Endometrial microvascular endothelial cells (primary cell): Measurements from ENCODE around the gene DAPK1. TPM values are rescaled to one million over a fixed set of nuclear protein-coding genes. Genes with fewer than 3 reads are reported as not detected.

Experiments used
- in situ Hi-C: cut with HindIII; loops from 2 replicates; pipeline ENCODE4 v1.10.0; 2017; ENCODE audit warnings: low sequenced_read_pairs, low pct_unique_long_range_greater_than_20kb; ENCODE audit errors: inconsistent ontology term
- total RNA-seq: library from RNA; depleted of rRNA; stranded (reverse); fragments of >200 nt; gene quantifications from one replicate; pipeline ENCODE4 v1.2.3, GENCODE V29; 2015; ENCODE audit errors: inconsistent ontology term

The DAPK1 gene
- total RNA-seq, 1 donor from 2014 or later: 1.6 TPM

DNA sequence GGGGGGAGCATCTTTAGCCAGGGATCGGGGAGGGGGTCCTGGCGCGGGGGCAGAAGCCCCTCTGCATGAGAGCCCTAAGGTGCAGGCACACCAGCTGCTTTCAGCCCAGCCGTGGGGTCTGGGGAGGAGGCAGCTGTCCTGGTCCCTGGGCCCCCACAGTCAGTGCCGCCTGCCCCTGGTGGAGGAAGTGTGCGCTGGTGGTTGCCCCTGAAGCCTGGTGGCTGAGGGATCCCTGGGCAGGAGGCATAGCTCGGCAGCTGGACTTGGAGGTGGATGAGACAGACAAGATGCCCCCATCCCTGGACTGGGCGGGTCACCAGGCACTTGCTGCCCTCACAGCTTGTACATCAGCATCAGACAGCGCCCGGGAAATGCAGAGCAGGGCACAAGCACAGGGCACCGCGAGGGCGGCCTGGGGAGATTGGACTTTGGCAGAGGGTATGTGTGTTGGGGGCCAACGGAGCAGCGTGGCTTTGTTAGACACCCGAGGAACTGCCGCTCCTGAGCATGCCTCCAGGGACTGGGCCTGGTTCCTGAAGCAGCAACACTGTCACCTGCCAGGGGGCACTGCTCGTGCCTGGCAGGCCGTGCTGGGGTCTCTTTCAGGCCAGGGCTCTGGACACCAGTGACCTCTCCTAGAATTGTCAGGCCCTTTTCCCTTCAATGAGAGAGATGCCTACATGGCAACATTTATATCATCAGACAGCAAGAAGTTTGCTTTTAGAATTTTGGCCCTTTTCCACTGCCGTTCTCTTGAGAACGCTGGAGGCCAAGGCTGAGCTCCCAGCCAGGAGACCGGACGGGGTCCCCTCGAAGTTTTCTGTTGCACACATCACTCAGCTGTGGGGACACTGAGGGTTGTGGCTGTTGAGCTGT, 186.3 kb downstream of the DAPK1 start:
- in situ Hi-C loops: no loop called here

DNA sequence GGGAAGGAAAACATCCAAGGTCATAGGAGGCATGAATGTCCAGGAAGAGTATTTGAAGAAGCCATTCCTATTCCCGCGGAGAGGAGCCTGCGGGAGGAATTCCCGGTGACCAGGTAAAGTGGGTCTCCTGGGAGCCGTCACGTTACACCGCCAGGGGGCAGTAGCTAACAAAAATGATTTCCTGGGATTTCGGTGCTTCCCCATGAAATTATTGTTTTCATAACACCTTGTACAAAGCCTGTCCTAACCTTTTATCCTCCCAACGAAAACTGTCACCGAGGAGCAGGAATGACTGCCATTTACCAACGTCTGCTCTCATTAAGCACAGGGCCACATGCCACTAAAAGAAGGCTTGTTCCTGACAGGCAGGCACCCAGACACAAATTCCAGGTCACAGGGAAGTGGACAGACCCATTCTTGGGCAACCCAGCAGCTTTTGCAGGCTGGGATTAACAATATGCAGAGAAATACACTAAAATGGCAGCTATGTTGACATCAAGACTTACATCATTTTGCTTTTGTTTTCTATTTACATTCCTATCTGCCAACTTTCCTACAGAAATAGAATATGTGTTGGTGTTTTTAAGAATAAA, 187.1 kb downstream of the DAPK1 start:
- in situ Hi-C loops: no loop called here

DNA sequence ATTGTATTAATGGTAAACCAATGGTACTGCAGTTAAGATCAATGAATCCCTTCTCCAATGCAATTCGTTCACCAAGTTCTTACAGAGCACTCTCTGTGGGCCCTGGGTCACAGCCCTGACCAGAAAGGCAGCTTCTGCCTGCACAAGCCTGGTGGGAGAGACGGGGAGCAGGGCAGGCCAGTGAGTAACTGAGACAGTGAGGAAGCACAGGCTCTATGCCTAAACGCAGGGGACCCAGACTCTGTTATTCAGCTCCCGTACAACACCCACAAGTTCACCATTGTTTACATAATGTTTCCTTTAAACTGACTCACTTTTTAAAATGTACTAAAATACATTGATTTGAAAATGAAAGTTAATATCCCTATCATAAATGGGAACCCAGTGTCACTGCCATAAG, 187.8 kb downstream of the DAPK1 start:
- in situ Hi-C loops: no loop called here

DNA sequence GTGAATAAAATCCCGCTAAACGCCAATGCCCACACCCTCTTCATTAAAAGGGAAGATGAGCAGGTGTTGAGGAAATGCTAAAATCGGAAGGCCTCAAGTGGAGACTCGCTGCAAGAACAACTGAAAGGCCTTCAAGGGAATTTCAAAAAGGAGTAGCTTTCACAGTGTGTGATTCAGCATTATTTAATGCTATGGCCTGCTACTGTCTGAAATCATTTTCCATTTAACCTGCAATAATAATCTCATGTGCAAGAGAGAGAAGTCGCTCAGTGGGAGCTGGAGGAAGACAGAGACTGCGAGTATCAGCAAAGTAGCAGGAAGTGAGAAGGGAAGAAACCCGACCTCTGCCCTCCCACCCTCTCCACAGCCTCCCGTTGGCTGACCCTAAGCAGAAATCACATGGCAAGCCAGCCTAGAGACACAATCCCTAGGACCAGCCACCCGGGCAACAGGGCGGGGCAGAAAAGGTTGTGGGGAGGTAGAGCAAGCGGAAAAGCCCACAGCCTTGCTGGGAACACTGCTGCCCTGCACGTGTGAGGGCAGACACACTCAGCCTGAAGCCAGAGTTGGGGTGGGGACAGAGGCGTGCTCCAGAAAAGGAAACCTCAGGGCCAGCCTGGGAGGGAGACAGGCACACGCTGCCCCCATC, 188.3 kb downstream of the DAPK1 start:
- in situ Hi-C loops: no loop called here

DNA sequence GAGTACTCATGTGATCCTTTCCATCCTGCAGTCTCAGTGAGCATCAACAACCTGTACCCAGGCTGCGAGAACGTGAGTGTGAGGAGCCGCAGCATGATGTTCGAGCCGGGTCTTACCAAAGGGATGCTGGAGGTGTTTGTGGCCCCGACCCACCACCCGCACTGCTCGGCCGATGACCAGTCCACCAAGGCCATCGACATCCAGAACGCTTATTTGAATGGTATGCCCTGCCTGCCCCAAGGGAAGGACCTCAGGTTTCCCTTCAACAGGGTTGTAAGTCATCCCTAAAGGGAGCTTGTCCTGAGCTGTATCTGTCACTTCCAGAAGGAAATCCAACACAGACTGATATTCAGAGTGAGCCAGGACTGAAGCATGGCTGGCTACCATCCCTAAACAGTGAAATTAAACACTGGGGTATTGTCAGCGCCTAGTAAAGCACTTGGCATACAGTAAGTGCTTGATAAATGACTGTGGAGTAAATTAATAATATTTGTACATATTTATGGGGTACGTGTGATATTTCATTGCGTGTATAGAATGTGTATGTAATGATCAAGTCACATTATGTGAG, 188.9 kb downstream of the DAPK1 start:
- in situ Hi-C loops: no loop called here

DNA sequence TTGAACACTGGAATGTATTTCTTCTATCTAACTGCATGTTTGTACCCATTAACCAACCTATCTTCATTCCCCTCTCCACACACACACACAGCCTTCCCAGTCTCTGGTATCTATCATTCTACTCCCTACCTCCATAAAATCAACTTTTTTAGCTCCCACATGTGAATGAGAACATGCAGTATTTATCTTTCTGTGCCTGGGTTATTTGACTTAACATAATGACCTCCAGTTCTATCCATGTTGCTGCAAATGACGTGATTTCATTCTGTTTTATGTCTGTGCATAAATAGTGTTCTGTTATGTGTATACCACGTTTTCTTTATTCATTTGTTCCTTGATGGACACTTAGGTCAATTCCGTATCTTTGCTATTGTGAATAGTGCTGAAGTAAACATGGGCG, 189.5 kb downstream of the DAPK1 start:
- in situ Hi-C loops: no loop called here

DNA sequence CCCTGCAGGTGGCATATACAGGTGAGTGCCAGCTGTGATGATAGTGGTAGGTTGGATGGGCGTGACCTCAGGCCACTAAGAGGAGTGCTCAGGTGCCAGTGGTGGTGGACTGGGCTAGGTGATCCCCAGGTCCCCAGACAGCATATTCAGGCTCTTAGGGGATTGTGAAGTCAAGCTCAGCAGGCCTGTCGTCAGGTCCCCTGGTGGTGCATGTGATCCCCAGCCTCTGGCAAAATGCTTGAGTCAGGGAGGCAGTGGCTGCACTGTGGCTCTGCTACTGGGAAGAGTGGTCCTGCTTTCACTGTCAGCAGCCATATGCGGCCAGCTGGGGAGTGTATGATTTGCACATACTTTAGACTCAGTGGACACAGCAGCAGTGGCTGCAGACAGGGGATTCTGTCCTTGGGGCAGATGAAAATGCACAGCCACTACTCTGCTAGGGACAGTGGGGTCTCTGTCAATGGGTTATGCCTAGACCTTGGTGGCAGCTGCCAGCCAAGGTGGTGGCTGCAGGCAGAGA, 196.6 kb downstream of the DAPK1 start:
- in situ Hi-C loops: no loop called here

DNA sequence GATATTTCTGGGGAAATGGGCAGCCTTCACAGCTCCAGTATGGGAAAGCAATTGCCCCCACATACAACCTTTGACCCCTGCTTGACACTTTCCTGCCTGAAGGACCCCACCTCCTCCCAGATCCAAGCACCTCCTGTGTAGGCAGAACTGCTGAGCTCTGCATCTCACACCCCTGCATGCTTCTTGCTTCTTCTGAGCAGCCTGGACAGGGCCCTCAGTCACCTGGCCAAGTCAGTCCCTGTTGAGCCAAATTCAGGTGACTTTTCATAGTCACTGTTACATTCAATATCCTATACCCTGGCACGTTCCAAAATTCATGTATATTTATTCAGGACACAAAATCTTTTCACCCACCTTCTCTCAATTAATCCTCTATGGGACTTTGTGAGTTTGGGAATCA, 197.9 kb downstream of the DAPK1 start:
- in situ Hi-C loops: no loop called here

DNA sequence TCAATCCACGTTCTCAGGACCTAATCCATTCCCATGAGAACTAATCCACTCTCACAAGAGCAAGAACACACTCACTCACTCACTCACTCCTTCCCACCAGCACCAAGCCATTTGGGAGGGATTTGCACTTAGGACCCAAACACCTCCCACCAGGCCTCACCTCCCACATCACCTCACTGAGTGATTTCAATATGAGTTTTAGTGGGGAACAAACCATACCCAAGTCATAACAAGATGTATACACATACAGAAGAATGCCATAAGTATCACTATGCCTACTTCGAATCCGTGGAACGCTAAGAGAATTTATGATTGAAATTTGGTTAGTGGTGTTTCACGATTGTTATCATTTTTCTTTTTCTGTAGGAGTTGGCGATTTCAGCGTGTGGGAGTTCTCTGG, 199.0 kb downstream of the DAPK1 start:
- in situ Hi-C loops: no loop called here

DNA sequence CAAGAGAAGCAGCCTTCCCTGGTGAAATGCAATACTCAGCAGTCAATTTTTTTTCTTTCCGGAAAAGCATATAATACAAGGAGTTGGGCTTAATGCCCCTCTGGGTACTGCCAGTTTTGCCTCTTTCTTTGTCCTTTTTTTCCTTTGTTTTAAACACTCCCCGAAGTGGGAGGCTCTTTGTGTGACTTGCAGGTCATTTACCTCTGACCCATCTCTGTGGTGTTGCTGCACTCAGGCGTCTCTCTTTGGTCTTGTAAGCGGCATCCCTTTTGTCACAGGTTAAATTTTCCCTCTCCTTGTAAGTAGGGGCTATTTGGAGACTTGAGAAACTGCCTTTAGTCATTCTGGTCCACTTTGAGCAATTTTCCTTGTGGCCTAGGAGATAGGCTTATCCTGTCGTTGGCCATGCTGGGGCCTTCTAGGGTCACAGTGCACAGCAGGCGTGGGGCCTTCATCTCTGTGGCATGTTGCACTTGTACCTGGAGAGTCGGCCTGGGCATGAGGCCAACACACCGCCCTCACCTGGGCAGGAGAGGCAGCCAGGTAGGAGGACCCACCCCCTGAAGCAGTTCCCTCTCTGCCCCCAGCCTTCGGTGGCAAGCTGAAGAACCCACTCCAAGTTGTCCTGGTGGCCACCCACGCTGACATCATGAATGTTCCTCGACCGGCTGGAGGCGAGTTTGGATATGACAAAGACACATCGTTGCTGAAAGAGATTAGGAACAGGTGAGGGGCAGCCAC, 200.6 kb downstream of the DAPK1 start:
- in situ Hi-C loops: no loop called here

DNA sequence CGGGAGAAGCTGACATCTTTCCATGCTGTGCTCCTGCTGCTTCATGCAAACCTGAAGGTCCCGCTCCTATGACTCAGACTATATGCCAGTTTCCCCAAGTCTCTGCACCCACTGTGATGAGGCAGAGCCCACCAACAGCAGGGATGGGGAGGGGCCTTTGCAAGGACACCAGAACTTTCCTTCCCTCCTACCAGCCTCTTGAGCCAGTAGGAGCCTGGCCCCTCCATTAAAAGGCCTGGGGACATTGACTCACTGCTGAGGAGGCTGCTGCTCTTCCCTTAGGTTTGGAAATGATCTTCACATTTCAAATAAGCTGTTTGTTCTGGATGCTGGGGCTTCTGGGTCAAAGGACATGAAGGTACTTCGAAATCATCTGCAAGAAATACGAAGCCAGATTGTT, 202.2 kb downstream of the DAPK1 start:
- in situ Hi-C loops: no loop called here

DNA sequence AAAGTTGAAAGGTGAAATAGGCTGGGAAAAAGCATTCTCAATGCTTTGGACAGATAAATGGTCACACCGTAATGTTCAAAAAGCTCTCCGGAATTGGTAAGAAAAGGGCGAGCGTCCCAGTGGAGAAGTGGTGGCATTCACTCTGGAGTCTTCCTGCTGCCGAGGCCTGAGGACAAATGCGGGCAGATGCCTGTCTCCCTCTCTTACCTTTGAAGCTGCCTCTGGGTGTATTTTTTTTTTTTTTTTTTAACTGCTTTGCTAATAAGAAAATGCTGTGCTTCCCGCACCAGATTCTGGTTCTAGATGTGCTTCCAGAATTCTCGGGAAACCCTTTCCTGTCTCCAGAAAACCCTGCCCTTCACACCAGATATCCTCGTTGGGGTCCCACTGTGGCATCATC, 203.8 kb downstream of the DAPK1 start:
- in situ Hi-C loops: no loop called here

DNA sequence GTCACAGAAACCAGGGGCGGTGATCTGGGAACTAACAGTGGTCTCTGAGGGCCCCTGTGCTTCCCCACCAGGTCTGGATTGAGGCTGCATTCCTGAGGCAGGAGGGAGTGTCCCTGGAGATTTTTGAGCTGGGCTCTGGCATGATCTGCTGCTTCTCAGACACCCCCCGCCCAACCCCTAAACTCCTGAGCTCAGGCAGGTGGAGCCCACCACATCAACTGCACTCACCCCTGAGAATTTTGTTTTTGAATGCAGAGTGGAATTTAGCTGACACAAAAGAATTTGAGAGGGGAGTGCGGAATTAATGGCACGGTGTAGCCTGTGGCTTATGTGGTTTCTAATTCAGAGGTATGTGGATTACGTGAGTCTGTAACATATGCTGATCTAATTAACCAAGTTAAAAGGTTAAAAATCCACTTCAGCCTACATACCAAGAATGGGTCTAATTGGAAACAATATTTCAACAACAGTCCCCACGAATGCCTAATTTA, 204.3 kb downstream of the DAPK1 start:
- in situ Hi-C loops: no loop called here

DNA sequence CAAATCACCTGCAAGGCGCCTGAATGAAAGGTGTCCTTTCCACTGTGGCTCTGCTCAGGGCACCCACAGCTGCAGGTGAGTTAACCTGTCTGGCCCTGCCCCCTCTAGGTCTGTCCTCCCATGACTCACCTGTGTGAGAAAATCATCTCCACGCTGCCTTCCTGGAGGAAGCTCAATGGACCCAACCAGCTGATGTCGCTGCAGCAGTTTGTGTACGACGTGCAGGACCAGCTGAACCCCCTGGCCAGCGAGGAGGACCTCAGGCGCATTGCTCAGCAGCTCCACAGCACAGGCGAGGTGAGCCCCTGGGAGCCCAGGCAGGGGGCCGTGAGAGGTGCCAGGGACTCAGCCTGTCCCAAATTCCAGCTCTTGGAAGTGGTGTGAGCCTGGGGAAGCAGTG, 205.3 kb downstream of the DAPK1 start:
- in situ Hi-C loops: no loop called here

DNA sequence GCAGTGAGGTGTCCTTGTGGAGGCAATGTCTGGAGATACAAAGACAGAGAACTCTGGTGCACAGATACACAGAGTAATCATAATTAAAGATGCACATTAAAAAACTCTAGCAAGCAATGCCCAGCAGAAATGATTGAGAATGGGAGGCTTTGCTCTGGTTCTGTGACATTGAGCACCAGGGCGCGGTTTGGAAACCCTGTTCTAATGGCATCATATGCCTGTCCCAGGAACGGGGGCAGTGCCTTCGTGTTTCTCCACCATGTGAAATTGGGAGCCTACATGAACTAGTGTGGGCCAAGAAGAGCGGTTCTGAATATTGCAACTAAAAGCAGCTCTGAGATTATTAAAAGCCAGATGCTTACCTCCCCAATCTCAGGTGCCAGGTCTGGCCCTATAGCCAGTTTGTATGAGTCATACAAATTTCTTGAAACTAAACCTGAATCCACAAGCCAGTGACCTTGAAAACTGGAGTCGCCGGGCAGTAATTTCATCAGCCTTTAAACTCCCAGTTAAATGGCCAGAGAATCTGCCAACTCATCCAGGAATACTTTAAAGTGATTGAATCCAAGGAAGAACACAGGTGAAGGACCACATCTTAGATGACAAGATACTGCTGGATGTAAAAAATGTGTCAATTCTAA, 206.1 kb downstream of the DAPK1 start:
- in situ Hi-C loops: no loop called here

DNA sequence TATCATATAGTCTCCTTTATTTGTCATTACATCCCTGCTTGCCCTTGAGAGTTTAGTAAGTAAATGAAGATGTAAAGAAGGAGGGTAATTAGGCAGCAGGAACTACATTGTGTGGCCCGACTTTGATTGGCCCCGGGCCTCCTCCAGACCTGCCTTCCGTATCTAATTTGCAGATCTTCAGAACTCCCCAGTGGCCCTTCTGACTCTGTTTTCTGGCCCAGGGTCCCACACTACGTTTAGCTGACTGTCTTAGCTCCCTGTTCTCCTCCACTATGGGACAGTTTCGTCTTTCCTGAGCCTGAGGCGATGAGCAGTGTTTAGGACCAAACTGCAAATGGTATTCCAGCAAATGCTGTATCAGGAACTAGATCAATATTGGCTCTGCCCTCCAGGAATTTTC, 206.7 kb downstream of the DAPK1 start:
- in situ Hi-C loops: no loop called here

DNA sequence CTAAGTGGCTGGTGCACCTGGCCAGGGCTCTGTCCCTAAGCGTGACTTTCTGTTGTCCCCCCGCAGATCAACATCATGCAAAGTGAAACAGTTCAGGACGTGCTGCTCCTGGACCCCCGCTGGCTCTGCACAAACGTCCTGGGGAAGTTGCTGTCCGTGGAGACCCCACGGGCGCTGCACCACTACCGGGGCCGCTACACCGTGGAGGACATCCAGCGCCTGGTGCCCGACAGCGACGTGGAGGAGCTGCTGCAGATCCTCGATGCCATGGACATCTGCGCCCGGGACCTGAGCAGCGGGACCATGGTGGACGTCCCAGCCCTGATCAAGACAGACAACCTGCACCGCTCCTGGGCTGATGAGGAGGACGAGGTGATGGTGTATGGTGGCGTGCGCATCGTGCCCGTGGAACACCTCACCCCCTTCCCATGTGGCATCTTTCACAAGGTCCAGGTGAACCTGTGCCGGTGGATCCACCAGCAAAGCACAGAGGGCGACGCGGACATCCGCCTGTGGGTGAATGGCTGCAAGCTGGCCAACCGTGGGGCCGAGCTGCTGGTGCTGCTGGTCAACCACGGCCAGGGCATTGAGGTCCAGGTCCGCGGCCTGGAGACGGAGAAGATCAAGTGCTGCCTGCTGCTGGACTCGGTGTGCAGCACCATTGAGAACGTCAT, 208.5 kb downstream of the DAPK1 start:
- in situ Hi-C loops: no loop called here
